PC-9 (cell line): ENCODE data around the gene PABPN1L. TPM values are rescaled to one million over a fixed set of nuclear protein-coding genes. Genes with fewer than 3 reads are reported as not detected.

Experiments used
- BruUV-seq: library from RNA; stranded (reverse); fragments of 400-500 nt; replicated peaks from 2 replicates; lab custom pipeline; 2021; lab: Mats Ljungman, UMichigan
- CTCF ChIA-PET: fragments of 300-600 bp; sonication (Branson Sonifier 250); formaldehyde crosslinking; loops from one replicate; lab custom pipeline; 2022; ENCODE audit warnings: antibody characterized with exemption; lab: Charles Lee
- POLR2A ChIA-PET: fragments of 300-600 bp; sonication (Branson Sonifier 250); formaldehyde crosslinking; loops from one replicate; lab custom pipeline; 2022; ENCODE audit warnings: antibody characterized with exemption; ENCODE audit not compliant: unreplicated experiment; lab: Charles Lee
- DNase-seq, 2 experiments: peaks; one replicate each; pipeline versions ENCODE4 v3.0.0 to v3.0.0-alpha.2; 2015 to 2022; ENCODE audit warnings: mixed read lengths in 1 of 2
- H2AFZ ChIP-seq: fragments of 200-600 bp; sonication (generic); 2 replicates; pipeline ENCODE4 v1.8.1; 2017; ENCODE audit warnings: antibody characterized with exemption
- H3F3A ChIP-seq: fragments of 200-600 bp; sonication (generic); 2 replicates; pipeline ENCODE4 v1.8.1; 2017; ENCODE audit warnings: antibody characterized with exemption, mild to moderate bottlenecking, low read depth; ENCODE audit not compliant: insufficient read depth
- H3K27ac ChIP-seq: fragments of 200-600 bp; sonication (generic); 2 replicates; pipeline ENCODE4 v1.6.1; 2016; ENCODE audit warnings: mixed run types
- H3K27me3 ChIP-seq: fragments of 200-600 bp; sonication (generic); 2 replicates; pipeline ENCODE4 v1.6.1; 2016; ENCODE audit warnings: low read depth, mixed run types; ENCODE audit not compliant: insufficient read depth
- H3K36me3 ChIP-seq: fragments of 200-600 bp; sonication (generic); 2 replicates; pipeline ENCODE4 v1.6.1; 2016; ENCODE audit warnings: low read depth, mixed run types
- H3K4me1 ChIP-seq: fragments of 200-600 bp; sonication (generic); replicated peaks from 2 replicates; pipeline ENCODE4 v1.6.1; 2016; ENCODE audit warnings: mixed run types; ENCODE audit not compliant: insufficient read depth
- H3K4me2 ChIP-seq: fragments of 200-600 bp; sonication (generic); 2 replicates; pipeline ENCODE4 v1.6.1; 2017; ENCODE audit warnings: mixed run types
- H3K4me3 ChIP-seq: fragments of 200-600 bp; sonication (generic); 2 replicates; pipeline ENCODE4 v1.6.1; 2016; ENCODE audit warnings: mixed run types
- H3K79me2 ChIP-seq: fragments of 200-600 bp; sonication (generic); 2 replicates; pipeline ENCODE4 v1.6.1; 2017; ENCODE audit warnings: low read depth, mixed run types
- H3K9me2 ChIP-seq: fragments of 200-600 bp; sonication (generic); 2 replicates; pipeline ENCODE4 v1.8.1; 2017; ENCODE audit warnings: mild to moderate bottlenecking; ENCODE audit not compliant: insufficient read depth
- H3K9me3 ChIP-seq: fragments of 200-600 bp; sonication (generic); 2 replicates; pipeline ENCODE4 v1.8.1; 2016; ENCODE audit warnings: low read depth; ENCODE audit not compliant: insufficient read depth
- H4K20me1 ChIP-seq: fragments of 200-600 bp; sonication (generic); 2 replicates; pipeline ENCODE4 v1.8.1; 2017; ENCODE audit not compliant: insufficient read depth
- EZH2 ChIP-seq: fragments of 200-600 bp; sonication (generic); IDR thresholded peaks from 2 replicates; pipeline ENCODE4 v1.8.0; 2017; ENCODE audit warnings: antibody characterized with exemption, low read depth
- intact Hi-C: fragments of 100-400 bp; cut with micrococcal nuclease; formaldehyde crosslinking; loops from one replicate; pipeline ENCODE4 v1.10.0; 2022; ENCODE audit not compliant: unreplicated experiment
- total RNA-seq: library from RNA; stranded (reverse); gene quantifications from 2 replicates; pipeline ENCODE4 v1.2.3, GENCODE V29; 2021
- TF ChIP-seq, protein P1 (sequence below): fragments of 200-600 bp; sonication (generic); conservative IDR thresholded peaks from 2 replicates; pipeline ENCODE4 v1.6.1; 2017; ENCODE audit warnings: mixed run types, antibody characterized with exemption, mild to moderate bottlenecking, moderate library complexity

PABPN1L gene
- total RNA-seq, 1 experiment from 2014 or later, result not detected

DNA sequence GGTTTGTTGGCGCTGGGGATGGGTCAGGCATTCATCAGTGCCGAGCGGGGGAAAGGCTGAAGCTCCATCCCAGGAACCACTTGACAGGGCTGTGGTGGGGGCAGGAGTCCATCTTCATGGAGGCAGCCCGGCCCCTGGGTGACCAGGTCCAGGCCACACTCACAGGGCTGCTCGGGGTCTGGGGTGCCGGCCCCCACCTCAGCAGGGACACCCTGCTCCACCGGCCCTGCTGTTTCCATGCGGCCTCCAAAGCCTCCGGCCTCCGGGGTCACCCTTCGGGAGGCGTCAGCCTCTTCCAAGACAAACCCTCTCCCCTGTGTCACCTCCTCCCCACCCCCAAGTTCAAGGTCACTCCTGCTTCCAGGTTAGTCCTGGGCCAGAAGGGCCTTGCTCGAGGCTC is 31.8 kb downstream of the PABPN1L start:
- Histone ChIP-seq H3K79me2 (no peaks in the 10 kb centered on the region), H3K27me3 (no peaks in the 10 kb centered on the region), H3K4me1 (no peaks in the 10 kb centered on the region), H3K4me3 (no peak overlapping the region), H3K9me2 (no peaks in the 10 kb centered on the region), H3K27ac (no peak overlapping the region), H4K20me1 (no peaks in the 10 kb centered on the region), H2AFZ (no peak overlapping the region), H3K9me3 (no peaks in the 10 kb centered on the region), H3F3A (no peaks in the 10 kb centered on the region), H3K4me2 (no peak overlapping the region), H3K36me3 (no peaks in the 10 kb centered on the region)
- ChIA-PET POLR2A (no interaction called here), CTCF (no interaction called here)
- no TSS peak for BruUV-seq
- TF ChIP-seq, protein P1, sequence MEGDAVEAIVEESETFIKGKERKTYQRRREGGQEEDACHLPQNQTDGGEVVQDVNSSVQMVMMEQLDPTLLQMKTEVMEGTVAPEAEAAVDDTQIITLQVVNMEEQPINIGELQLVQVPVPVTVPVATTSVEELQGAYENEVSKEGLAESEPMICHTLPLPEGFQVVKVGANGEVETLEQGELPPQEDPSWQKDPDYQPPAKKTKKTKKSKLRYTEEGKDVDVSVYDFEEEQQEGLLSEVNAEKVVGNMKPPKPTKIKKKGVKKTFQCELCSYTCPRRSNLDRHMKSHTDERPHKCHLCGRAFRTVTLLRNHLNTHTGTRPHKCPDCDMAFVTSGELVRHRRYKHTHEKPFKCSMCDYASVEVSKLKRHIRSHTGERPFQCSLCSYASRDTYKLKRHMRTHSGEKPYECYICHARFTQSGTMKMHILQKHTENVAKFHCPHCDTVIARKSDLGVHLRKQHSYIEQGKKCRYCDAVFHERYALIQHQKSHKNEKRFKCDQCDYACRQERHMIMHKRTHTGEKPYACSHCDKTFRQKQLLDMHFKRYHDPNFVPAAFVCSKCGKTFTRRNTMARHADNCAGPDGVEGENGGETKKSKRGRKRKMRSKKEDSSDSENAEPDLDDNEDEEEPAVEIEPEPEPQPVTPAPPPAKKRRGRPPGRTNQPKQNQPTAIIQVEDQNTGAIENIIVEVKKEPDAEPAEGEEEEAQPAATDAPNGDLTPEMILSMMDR, result no peak
- no peak for TF ChIP-seq EZH2
- no peak for DNase-seq
- intact Hi-C loops, result no loop called here

DNA sequence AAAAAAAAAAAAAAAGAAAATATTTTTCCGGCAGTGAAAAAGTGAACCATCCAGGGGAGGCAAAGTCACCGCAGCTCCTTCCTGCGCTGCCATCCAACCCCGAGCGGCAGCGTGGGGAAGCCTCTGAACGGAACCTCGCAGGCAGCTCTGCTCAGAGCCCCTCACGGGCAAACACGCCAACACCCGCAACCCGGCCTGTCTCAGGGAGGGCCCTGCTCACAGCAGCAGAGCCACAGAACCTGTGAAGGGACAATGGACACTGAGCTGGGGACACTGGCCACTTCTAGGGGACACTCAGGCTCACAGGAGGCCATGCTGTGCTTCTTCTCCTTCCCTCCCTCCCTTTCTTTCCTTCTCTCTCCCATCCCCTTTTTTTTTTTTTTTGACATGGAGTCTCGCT is 33.4 kb downstream of the PABPN1L start:
- Histone ChIP-seq H3K4me2 (no peak overlapping the region), H4K20me1 (no peaks in the 10 kb centered on the region), H3K4me1 (no peaks in the 10 kb centered on the region), H3K9me3 (no peaks in the 10 kb centered on the region), H3K4me3 (no peak overlapping the region), H3K27me3 (no peaks in the 10 kb centered on the region), H3K36me3 (no peaks in the 10 kb centered on the region), H3K27ac (no peak overlapping the region), H2AFZ (no peak overlapping the region), H3F3A (no peaks in the 10 kb centered on the region), H3K79me2 (no peaks in the 10 kb centered on the region), H3K9me2 (no peaks in the 10 kb centered on the region)
- ChIA-PET CTCF (interaction anchor here (0.6 kb wide), 1 partner anchor 385 kb away, joined by 14 read pairs; the partner anchor contains the start of gene ZNF778), POLR2A (no interaction called here)
- BruUV-seq, result no TSS peak
- intact Hi-C loops, result no loop called here
- DNase-seq, result no peak
- TF ChIP-seq, protein P1, result no peak
- TF ChIP-seq EZH2, result no peak

DNA sequence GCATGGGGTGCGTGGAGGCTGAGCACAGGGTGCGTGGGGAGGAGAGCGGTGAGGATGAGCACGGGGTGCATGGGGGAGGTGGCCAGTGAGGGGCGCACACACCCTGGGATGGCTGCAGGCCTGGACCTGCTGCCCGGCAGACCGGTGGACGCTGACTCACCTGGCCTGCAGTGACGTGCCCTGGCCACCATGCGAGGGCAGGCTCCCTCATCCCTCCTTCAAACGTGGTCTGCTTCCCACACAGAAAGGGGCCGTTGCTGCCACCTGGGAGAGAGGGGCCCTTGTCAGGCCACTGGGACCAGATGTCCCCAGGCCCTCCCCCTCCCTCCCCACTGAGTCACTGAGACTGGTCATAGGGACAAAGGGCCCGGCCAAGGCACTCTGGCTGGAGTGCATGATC is 34.6 kb downstream of the PABPN1L start:
- H3K79me2 ChIP-seq, result no peaks in the 10 kb centered on the region
- TF ChIP-seq EZH2, result no peak
- TF ChIP-seq, protein P1, result no peak; the same call in 1 of the 2 replicates
- intact Hi-C loops, result no loop called here
- no peaks in the 10 kb centered on the region for H3K9me3 ChIP-seq
- H4K20me1 ChIP-seq, result no peaks in the 10 kb centered on the region
- POLR2A ChIA-PET, result no interaction called here
- no peaks in the 10 kb centered on the region for H3K9me2 ChIP-seq
- no peaks in the 10 kb centered on the region for H3K4me1 ChIP-seq
- H2AFZ ChIP-seq, result no peak overlapping the region
- no peak overlapping the region for H3K4me2 ChIP-seq
- no peaks in the 10 kb centered on the region for H3K27me3 ChIP-seq
- no peaks in the 10 kb centered on the region for H3K36me3 ChIP-seq
- no peaks in the 10 kb centered on the region for H3F3A ChIP-seq
- DNase-seq, result peak in 1 of 2 experiments; percentile 49
- H3K4me3 ChIP-seq, result no peak overlapping the region
- BruUV-seq, result no TSS peak
- CTCF ChIA-PET, result no interaction called here
- H3K27ac ChIP-seq, result no peak overlapping the region
